ENCODE results near the gene CAMK2D.
A peak's percentile ranks its signal among the peaks of the same experiment; 100 is the strongest.

CAMK2D gene

GRCh38 chr4:113587640-113588275, 173.8 kb downstream of the CAMK2D start:
- DNase-seq (ENCODE audit: low read depth), result no peak

DNA sequence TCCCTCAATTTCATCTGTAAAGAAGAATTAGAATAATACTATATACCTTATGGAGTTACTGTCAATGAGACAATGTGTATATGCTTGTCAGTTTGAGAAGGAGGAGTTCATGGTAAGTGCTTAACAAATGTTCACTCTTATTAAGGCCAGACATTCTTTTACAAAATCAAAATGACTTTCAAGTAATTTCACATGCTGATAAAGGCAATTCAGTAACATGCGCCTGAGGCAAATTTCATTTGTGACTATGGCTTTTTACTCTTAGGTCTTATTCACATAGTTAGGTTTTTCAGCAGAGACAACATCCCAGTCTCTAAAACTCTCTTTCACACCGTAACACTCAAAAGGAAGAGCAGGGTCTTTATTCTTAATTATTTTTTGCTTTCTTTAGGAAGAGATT, 174.4 kb downstream of the CAMK2D start:
- no peak overlapping the region for H3K4me3 ChIP-seq (ENCODE audit: low read depth, low read length)
- no peak for DNase-seq (ENCODE audit: low read depth)

More at GRCh38 chr4:113587640-113588275, 173.8 kb downstream of the CAMK2D start:
- H3K4me3 ChIP-seq (ENCODE audit: low read depth, low read length), result no peak overlapping the region

- DNase-seq (ENCODE audit: low read depth), result no peak
- no peak overlapping the region for H3K4me3 ChIP-seq (ENCODE audit: low read depth, low read length)
Observed at GRCh38 chr4:113586072-113586471, 175.5 kb downstream of the CAMK2D start.

GRCh38 chr4:113584407-113585150, 177.0 kb downstream of the CAMK2D start:
- H3K4me3 ChIP-seq (ENCODE audit: low read depth, low read length), result no peak overlapping the region
- peak; percentile 67 for DNase-seq (ENCODE audit: low read depth)

- no peak for DNase-seq (ENCODE audit: low read depth)
- no peak overlapping the region for H3K4me3 ChIP-seq (ENCODE audit: low read depth, low read length)
Observed at GRCh38 chr4:113582737-113583136, 178.8 kb downstream of the CAMK2D start.

DNA sequence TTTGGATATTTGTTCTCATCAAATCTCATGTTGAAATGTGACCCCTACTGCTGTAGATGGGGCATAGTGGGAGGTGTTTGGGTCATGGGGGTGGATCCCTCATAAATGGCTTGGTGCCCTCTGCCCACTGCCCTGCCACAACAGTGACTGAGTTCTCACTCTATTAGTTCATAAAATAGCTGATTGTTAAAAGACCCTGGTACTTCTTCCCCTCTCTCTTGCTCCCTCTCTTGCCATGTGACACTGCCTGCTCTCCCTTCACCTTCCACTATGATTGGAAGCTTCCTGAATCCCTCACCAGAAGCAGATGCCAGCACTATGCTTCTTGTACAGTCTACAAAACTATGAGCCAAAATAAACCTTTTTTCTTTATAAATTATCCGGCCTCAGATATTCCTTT, 182.2 kb downstream of the CAMK2D start:
- H3K4me3 ChIP-seq (ENCODE audit: low read depth, low read length), result no peak overlapping the region
- DNase-seq (ENCODE audit: low read depth), result no peak

GRCh38 chr4:113576947-113577678, 184.4 kb downstream of the CAMK2D start:
- no peak overlapping the region for H3K4me3 ChIP-seq (ENCODE audit: low read depth, low read length)
- DNase-seq (ENCODE audit: low read depth), result no peak

DNA sequence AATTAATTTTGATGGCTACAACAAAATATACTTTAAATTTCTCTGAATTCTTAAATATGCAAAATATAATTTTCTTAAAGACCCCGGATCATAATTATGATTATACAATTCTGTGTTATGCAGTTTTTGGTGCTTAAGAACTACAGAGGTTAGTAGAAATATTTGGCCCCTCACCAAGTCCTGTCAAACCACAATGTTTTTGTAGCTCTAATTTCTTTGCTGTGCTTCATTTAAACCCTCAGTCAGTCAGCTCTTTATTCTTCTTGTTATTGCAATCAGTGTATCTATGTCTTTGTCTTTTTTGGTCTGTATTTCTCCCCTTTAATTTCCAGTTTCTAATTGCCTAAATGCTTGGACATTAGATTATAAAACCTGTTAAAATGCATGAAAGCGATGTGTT, 186.1 kb downstream of the CAMK2D start:
- H3K4me3 ChIP-seq (ENCODE audit: low read depth, low read length), result no peak overlapping the region
- no peak for DNase-seq (ENCODE audit: low read depth)

DNA sequence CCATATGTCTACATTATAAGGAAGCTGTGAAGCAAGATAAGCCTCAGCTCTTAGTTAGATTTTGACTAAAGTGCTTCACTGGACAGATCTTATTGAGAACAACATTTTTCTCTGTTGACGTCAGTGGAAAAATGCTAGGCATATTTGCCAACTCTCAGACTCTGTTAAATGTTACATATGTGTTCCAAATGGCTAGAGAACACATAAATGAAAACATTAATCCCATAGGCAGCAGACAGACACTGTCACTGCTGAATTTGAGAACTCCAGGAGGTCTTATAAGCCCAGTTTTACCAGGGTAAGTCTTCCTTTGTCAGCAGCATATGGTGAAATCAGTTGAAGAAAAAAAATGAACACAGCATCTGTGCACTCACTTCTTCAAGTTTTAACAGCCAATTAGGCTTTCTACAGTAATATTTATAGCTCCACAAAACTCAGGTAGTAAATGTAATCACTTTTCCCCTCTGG, 186.9 kb downstream of the CAMK2D start:
- H3K4me3 ChIP-seq (ENCODE audit: low read depth, low read length), result no peak overlapping the region
- no peak for DNase-seq (ENCODE audit: low read depth)

DNA sequence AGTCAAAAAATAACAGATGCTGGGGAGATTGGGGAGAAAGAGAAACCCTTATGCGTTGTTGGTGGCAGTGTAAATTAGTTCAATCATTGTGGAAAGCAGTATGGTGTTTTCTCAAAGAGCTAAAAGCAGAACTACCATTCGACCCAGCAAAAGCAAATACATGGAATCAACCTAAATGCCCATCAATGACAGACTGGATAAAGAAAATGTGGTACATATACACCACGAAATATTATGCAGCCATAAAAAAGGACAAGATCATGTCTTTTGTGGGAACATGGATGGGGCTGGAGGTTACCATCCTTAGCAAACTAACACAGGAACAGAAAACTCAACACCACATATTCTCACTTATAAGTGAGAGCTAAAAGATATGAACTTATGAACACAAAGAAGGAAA, 188.9 kb downstream of the CAMK2D start:
- H3K4me3 ChIP-seq (ENCODE audit: low read depth, low read length), result no peak overlapping the region

GRCh38 chr4:113566015-113566795, 195.3 kb downstream of the CAMK2D start:
- DNase-seq (ENCODE audit: low read depth), result no peak
- H3K4me3 ChIP-seq (ENCODE audit: low read depth, low read length), result no peak overlapping the region

More for the DNA sequence above, 188.9 kb downstream of the CAMK2D start:
- no peak for DNase-seq (ENCODE audit: low read depth)

- H3K4me3 ChIP-seq (ENCODE audit: low read depth, low read length), result no peak overlapping the region
- DNase-seq (ENCODE audit: low read depth), result no peak
Observed at GRCh38 chr4:113565702-113566012, 195.9 kb downstream of the CAMK2D start.

- H3K4me3 ChIP-seq (ENCODE audit: low read depth, low read length), result no peak overlapping the region
- no peak for DNase-seq (ENCODE audit: low read depth)
Observed at GRCh38 chr4:113564493-113564892, 197.0 kb downstream of the CAMK2D start.

DNA sequence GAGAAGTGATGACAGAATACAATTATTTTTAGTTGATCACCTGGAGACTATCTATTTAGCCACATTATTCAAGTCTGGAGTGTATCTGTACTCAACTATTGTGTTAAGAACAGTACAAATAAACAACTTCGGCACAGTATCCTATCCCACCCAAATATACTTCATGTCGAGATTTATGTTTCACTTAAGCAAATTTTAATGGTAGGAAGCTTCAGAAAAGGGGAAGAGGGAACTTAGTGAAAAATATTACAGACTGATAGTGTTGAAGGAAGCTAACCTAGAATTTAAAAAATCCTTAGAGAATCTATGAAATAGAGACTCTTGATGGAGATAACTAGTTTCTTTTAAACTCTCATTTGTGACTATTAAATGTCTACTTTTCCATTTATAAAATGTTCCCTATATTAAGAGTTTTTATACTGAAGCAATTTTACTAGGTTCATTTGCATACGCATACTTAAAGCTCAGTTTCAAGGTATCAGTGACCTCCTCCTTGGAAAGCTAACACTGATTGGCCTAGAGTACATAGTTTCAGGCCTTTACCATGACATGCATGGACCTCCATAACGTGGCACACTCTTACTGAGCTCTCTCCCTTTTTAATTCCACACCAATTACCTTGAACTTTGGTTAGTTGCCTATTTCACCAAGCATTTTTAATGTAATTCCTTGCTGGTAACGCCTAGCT, 197.7 kb downstream of the CAMK2D start:
- H3K4me3 ChIP-seq (ENCODE audit: low read depth, low read length), result no peak overlapping the region
- no peak for DNase-seq (ENCODE audit: low read depth)

- no peak for DNase-seq (ENCODE audit: low read depth)
- no peak overlapping the region for H3K4me3 ChIP-seq (ENCODE audit: low read depth, low read length)
Observed at GRCh38 chr4:113561758-113562157, 199.8 kb downstream of the CAMK2D start.

- no peak for DNase-seq (ENCODE audit: low read depth)
- H3K4me3 ChIP-seq (ENCODE audit: low read depth, low read length), result no peak overlapping the region
Observed at GRCh38 chr4:113561092-113561491, 200.4 kb downstream of the CAMK2D start.

GRCh38 chr4:113560579-113560978, 201.0 kb downstream of the CAMK2D start:
- H3K4me3 ChIP-seq (ENCODE audit: low read depth, low read length), result no peak overlapping the region
- no peak for DNase-seq (ENCODE audit: low read depth)

GRCh38 chr4:113559947-113560346, 201.6 kb downstream of the CAMK2D start:
- DNase-seq (ENCODE audit: low read depth), result no peak

GRCh38 chr4:113556382-113557134, 205.0 kb downstream of the CAMK2D start:
- no peak for DNase-seq (ENCODE audit: low read depth)
- H3K4me3 ChIP-seq (ENCODE audit: low read depth, low read length), result no peak overlapping the region

More at GRCh38 chr4:113559947-113560346, 201.6 kb downstream of the CAMK2D start:
- H3K4me3 ChIP-seq (ENCODE audit: low read depth, low read length), result no peak overlapping the region

Measured in skeletal muscle cell (primary cell).